ENCODE measurements around the gene UCK1.
"Not testable (repeated sequence)": the region's sequence is repeated elsewhere in the genome, so short reads cannot be mapped to it uniquely, and the experiment has no call there.

Gene UCK1

DNA sequence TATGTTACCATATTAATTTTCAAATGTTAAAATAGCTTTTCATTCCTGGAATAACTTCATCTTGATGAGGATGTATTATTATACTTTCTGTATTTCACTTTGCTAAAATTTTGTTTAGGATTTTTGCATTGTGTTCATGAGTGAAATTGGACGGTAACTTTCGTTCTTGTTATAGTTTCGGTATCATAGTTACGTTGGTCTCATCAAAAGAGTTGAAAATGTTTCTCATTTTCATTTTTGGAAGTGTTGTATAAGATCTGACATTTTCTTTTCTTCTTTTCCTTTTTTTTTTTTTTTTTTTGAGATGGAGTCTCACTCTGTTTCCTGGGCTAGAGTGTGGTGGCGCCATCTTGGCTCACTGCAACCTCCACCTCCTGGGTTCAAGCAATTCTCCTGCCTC, 34.3 kb upstream of the UCK1 start:
- ATAC-seq (replicated peaks; ENCODE audit: extremely low read depth, poor library complexity, severe bottlenecking): no peak
- no peak overlapping the region for H3K27ac Mint-ChIP-seq (ENCODE audit: low read depth)

DNA sequence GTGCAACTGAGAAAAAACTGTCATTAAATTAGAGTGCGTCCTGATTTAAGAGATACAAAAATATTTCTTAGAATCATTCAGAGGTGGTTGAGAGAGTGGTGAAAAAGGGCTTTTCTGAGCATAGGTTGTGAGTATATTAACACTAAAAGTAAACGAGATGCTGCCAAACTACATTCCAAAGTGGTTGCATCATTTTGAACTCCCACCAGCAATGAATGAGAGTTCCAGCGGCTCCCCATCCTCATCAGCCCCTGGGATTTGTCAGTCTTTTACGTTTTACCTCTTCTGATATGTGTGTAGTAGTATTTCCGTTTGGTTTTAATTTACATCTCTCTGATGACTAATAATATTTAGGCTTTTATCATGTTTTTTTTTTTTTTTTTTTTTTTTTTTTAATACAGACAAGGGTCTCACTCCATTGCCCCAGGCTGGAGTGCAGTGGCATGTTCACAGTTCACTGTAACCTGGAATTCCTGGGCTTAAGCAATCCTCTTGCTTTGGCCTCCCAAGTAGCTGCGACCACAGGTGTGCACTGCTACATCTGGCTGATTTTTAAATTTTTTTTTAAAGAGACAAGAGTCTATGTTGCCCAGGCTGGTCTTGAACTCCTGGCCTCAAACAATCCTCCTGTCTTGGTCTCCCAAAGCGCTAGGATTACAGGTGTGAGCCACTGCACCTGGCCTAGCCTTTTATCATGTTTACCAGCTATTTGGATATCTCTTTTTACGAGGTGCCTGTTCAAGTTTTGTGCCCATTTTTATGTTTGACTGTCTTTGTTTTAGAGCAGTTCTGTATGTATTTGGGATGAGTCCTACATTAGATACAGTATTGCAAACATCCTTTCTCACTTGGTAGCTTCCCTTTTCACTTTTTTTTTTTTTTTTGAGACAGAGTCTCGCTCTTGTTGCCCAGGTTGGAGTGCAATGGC, 31.2 kb upstream of the UCK1 start:
- no peaks in the 10 kb centered on the region for H3K27me3 Mint-ChIP-seq
- no peaks in the 10 kb centered on the region for H3K9me3 Mint-ChIP-seq
- ATAC-seq (replicated peaks; ENCODE audit: extremely low read depth, poor library complexity, severe bottlenecking): no peak
- H3K4me3 Mint-ChIP-seq: no peak overlapping the region
- no peak for DNase-seq (ENCODE audit: low spot score in 2 of 2)
- no peak overlapping the region for H3K27ac Mint-ChIP-seq (ENCODE audit: low read depth)
- peaks cover 11% of the 10 kb centered on the region for H3K36me3 Mint-ChIP-seq (ENCODE audit: insufficient read depth)
- H3K4me1 Mint-ChIP-seq: no peaks in the 10 kb centered on the region

More for the DNA sequence above, 34.3 kb upstream of the UCK1 start:
- H3K9me3 Mint-ChIP-seq: no peaks in the 10 kb centered on the region
- H3K4me3 Mint-ChIP-seq: no peak overlapping the region
- no peaks in the 10 kb centered on the region for H3K27me3 Mint-ChIP-seq
- H3K36me3 Mint-ChIP-seq (ENCODE audit: insufficient read depth): peaks cover 19% of the 10 kb centered on the region
- no peaks in the 10 kb centered on the region for H3K4me1 Mint-ChIP-seq
- DNase-seq (ENCODE audit: low spot score in 2 of 2): no peak

DNA sequence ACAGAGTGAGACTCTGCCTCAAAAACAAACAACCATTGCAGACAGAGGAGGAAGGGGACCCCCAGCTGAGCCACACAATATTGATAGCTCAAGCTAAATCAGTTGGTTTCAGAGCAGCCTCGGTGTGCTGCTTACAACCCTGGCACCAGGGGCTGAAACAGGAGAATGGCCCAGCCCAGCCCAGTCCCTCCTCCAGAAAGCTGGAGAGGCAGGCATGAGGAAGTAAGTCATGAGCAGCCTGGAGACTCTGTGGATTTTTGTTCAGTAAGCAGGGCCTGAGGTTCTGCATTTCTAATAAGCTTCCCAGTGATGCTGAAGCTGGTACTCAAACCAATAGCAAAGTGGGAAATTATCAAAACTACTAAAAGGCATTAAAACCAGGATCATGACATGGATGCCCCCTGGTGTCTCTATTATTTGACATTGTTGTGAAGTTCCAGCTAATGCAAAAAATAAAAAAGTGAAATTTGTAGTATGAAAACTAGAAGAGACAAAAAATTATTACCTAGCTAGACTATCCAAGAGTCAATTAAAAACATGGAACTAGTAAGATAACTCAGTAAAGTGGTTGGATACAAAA, 28.4 kb upstream of the UCK1 start:
- Mint-ChIP-seq H3K4me3 (no peak overlapping the region), H3K36me3 (ENCODE audit: insufficient read depth) (peaks cover 14% of the 10 kb centered on the region), H3K4me1 (no peaks in the 10 kb centered on the region), H3K27ac (ENCODE audit: low read depth) (no peak overlapping the region), H3K9me3 (no peaks in the 10 kb centered on the region), H3K27me3 (peaks cover 20% of the 10 kb centered on the region)
- DNase-seq (ENCODE audit: low spot score in 2 of 2) (no peak), ATAC-seq (replicated peaks; ENCODE audit: extremely low read depth, poor library complexity, severe bottlenecking) (no peak)

DNA sequence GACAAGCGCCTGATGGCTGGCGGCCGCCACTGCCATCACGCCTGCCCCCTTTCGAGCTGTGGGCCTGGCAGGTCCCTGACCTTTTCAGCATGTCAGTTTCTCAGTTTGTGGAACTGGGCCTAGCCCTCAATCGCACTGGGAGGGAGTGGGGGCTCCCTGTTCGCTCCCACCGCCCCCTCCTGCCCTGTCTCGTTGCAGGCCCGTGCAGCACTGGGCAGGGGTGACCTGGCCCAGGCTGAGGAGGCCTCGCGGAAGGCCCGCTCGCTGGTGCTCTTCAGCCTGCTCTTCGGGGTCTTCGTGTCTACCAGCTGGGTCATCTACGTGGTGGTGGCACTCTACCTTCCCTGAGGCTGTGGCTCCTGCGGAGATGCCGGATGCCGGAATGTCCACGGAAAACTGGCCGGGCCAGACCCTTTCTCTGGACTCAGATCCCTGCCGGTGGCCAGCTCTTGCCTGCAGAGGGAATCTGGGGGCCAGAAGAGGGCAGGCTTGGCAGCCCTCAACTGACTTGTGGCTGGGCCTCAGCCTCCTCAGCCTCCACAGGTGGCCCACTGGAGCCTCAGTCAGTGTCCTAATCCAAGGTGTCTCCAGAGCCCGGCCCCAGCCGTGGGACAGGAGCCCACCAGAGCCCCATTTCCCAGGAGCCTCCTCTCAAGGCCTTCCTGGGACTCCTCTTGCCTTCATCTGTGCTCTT, 26.9 kb upstream of the UCK1 start:
- DNase-seq (ENCODE audit: low spot score in 2 of 2) (no peak), ATAC-seq (replicated peaks; ENCODE audit: extremely low read depth, poor library complexity, severe bottlenecking) (no peak)
- Mint-ChIP-seq H3K36me3 (ENCODE audit: insufficient read depth) (peaks cover 17% of the 10 kb centered on the region), H3K27me3 (peaks cover 31% of the 10 kb centered on the region), H3K4me1 (no peaks in the 10 kb centered on the region), H3K4me3 (no peak overlapping the region), H3K9me3 (no peaks in the 10 kb centered on the region), H3K27ac (ENCODE audit: low read depth) (no peak overlapping the region)

GRCh38 chr9:131555841-131556673, 25.0 kb upstream of the UCK1 start:
- peak overlapping the region; percentile 49 for H3K4me3 Mint-ChIP-seq
- peaks cover 44% of the 10 kb centered on the region for H3K27me3 Mint-ChIP-seq
- no peaks in the 10 kb centered on the region for H3K4me1 Mint-ChIP-seq
- ATAC-seq (replicated peaks; ENCODE audit: extremely low read depth, poor library complexity, severe bottlenecking) (no peak), DNase-seq (ENCODE audit: low spot score in 2 of 2) (no peak)
- H3K27ac Mint-ChIP-seq (ENCODE audit: low read depth): peak overlapping the region; percentile 20
- no peaks in the 10 kb centered on the region for H3K9me3 Mint-ChIP-seq
- H3K36me3 Mint-ChIP-seq (ENCODE audit: insufficient read depth): peaks cover 15% of the 10 kb centered on the region

GRCh38 chr9:131554843-131555351, 23.8 kb upstream of the UCK1 start:
- Mint-ChIP-seq H3K27ac (ENCODE audit: low read depth) (no peak overlapping the region), H3K4me3 (no peak overlapping the region), H3K9me3 (no peaks in the 10 kb centered on the region), H3K4me1 (no peaks in the 10 kb centered on the region), H3K36me3 (ENCODE audit: insufficient read depth) (peaks cover 15% of the 10 kb centered on the region), H3K27me3 (peaks cover 55% of the 10 kb centered on the region)
- DNase-seq (ENCODE audit: low spot score in 2 of 2): no peak
- ATAC-seq (replicated peaks; ENCODE audit: extremely low read depth, poor library complexity, severe bottlenecking): no peak

DNA sequence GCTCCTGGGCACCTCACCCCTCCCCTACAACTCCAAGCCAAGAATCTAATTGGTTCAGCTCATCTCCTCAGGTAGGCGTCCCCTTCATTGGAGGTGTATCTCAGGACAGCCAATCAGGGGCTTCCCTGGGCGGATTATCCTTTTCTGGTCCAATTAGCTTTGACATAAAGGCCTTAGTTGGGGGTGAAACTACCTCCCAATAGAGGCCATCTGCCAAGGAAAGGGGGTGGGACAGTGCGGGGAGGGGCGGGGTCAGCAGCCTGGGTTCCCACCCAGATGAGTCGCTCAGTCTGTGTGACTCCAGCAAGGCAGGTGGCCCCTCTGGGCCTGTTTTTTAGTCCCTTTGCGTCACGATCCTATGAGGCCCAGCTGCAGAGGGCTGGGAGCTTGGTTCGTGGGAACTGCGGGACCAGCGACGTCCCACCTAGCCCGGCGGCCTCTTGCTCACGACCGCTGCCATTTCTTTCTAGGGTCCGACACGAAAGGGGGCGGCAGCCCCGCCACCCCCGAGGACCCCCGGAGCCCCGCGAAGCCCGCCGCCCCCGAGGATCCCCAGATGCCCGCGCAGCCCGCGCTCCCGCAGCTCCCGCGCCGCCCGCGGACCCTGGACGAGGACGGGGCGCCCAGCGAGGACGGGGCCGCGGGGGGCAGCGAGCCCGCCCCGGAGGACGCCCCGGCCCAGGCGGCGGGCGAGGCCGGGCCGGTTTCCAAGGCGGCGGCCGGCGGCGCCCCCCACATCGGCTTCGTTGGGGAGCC, 23.2 kb upstream of the UCK1 start:
- no peak for DNase-seq (ENCODE audit: low spot score in 2 of 2)
- no peak for ATAC-seq (replicated peaks; ENCODE audit: extremely low read depth, poor library complexity, severe bottlenecking)
- no peaks in the 10 kb centered on the region for H3K4me1 Mint-ChIP-seq
- H3K36me3 Mint-ChIP-seq (ENCODE audit: insufficient read depth): peaks cover 15% of the 10 kb centered on the region
- H3K9me3 Mint-ChIP-seq: no peaks in the 10 kb centered on the region
- H3K27ac Mint-ChIP-seq (ENCODE audit: low read depth): no peak overlapping the region
- H3K4me3 Mint-ChIP-seq: no peak overlapping the region
- H3K27me3 Mint-ChIP-seq: peaks cover 62% of the 10 kb centered on the region

DNA sequence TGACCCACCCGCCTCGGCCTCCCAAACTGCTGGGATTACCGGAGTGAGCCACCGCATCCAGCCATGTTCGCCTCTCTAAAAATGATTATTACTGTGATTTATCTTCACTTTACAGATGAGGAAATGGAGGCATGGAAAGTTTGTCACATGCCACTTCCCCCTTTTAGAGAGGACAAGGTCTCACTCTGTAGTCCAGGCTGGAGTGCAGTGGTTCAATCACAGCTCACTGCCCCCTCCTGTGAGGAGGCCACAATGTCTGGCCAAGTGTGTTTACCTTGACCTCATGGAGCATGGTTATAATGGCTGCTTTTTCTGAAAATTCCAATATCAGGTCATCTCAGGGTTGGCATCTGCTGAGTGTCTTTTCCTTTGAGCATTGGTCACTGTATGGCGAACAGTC, 21.0 kb upstream of the UCK1 start:
- no peaks in the 10 kb centered on the region for H3K4me1 Mint-ChIP-seq
- no peak for ATAC-seq (replicated peaks; ENCODE audit: extremely low read depth, poor library complexity, severe bottlenecking)
- H3K9me3 Mint-ChIP-seq: no peaks in the 10 kb centered on the region
- H3K4me3 Mint-ChIP-seq: no peak overlapping the region
- peaks cover 9% of the 10 kb centered on the region for H3K36me3 Mint-ChIP-seq (ENCODE audit: insufficient read depth)
- H3K27ac Mint-ChIP-seq (ENCODE audit: low read depth): no peak overlapping the region
- H3K27me3 Mint-ChIP-seq: peaks cover 84% of the 10 kb centered on the region
- no peak for DNase-seq (ENCODE audit: low spot score in 2 of 2)

DNA sequence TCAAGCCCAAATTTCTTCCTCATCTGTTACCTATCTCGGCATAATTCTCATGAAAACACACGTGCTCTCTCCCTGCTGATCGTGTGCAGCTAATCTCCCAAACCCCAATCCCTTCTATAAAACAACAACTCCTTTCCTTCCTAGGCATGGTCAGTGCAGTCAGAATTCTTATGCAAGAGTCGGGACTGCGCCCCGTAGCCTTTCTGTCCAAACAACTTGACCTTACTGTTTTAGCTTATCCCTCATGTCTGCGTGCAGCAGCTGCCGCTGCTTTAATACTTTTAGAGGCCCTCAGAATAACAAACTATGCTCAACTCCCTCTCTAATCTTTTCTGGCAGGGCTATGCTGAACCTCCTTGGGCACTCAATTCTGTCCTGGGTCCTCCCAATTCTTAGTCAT, 19.4 kb upstream of the UCK1 start:
- peaks cover 73% of the 10 kb centered on the region for H3K27me3 Mint-ChIP-seq
- not testable (repeated sequence) for H3K27ac Mint-ChIP-seq (ENCODE audit: low read depth); H3K4me3 Mint-ChIP-seq; H3K4me1 Mint-ChIP-seq; H3K9me3 Mint-ChIP-seq; ATAC-seq (replicated peaks; ENCODE audit: extremely low read depth, poor library complexity, severe bottlenecking); H3K36me3 Mint-ChIP-seq (ENCODE audit: insufficient read depth); DNase-seq (ENCODE audit: low spot score in 2 of 2)

DNA sequence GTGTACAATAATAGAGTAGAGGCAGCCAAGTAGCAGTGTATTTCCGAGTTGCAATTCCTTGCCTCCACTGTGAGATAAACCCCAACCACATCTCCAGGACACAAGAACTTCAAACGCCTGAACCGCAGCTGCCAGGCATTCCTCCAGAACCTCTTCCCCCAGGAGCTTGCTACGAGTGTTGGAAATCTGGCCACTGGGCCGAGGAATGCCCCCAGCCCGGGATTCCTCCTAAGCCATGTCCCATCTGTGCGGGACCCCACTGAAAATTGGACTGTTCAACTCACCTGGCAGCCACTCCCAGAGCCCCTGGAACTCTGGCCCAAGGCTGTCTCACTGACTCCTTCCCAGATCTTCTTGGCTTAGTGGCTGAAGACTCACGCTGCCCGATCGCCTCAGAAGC, 18.1 kb upstream of the UCK1 start:
- H3K27me3 Mint-ChIP-seq: peaks cover 67% of the 10 kb centered on the region
- not testable (repeated sequence) for H3K27ac Mint-ChIP-seq (ENCODE audit: low read depth); H3K4me1 Mint-ChIP-seq; H3K36me3 Mint-ChIP-seq (ENCODE audit: insufficient read depth); H3K9me3 Mint-ChIP-seq; H3K4me3 Mint-ChIP-seq; ATAC-seq (replicated peaks; ENCODE audit: extremely low read depth, poor library complexity, severe bottlenecking); DNase-seq (ENCODE audit: low spot score in 2 of 2)

GRCh38 chr9:131546336-131547084, 15.4 kb upstream of the UCK1 start:
- H3K36me3 Mint-ChIP-seq (ENCODE audit: insufficient read depth): peaks cover 3% of the 10 kb centered on the region
- peak overlapping the region; percentile 53 for H3K4me3 Mint-ChIP-seq
- peaks cover 6% of the 10 kb centered on the region for H3K9me3 Mint-ChIP-seq
- H3K27ac Mint-ChIP-seq (ENCODE audit: low read depth): no peak overlapping the region
- ATAC-seq (replicated peaks; ENCODE audit: extremely low read depth, poor library complexity, severe bottlenecking): no peak
- H3K27me3 Mint-ChIP-seq: peaks cover 48% of the 10 kb centered on the region
- no peak for DNase-seq (ENCODE audit: low spot score in 2 of 2)
- H3K4me1 Mint-ChIP-seq: no peaks in the 10 kb centered on the region

Measured in central memory CD8-positive, alpha-beta T cell (primary cell).